ENCODE results near the gene CFAP20DC. TPM values are rescaled to one million over a fixed set of nuclear protein-coding genes. Genes with fewer than 3 reads are reported as not detected.

CFAP20DC gene
- total RNA-seq, 2 donors from 2014 or later, result 6.5 to 9.5 TPM

GRCh38 chr3:58839187-58839586 lies 210.6 kb downstream of the CFAP20DC start:
- H3K4me1 ChIP-seq (ENCODE audit: control insufficient read depth, insufficient read depth, low read length), result peaks cover 2% of the 10 kb centered on the region
- no peaks in the 10 kb centered on the region for H3K36me3 ChIP-seq (ENCODE audit: control insufficient read depth, insufficient read depth, low read length)
- peaks cover 7% of the 10 kb centered on the region for H3K36me3 Mint-ChIP-seq (ENCODE audit: low read depth)
- peaks cover 12% of the 10 kb centered on the region for H3K9me3 Mint-ChIP-seq
- no peak overlapping the region for H3K4me3 ChIP-seq (ENCODE audit: low read length)
- DNase-seq, result no peak
- no peak overlapping the region for H3K27ac Mint-ChIP-seq
- no peak overlapping the region for H3K4me3 Mint-ChIP-seq
- H3K4me1 Mint-ChIP-seq, result peaks cover 3% of the 10 kb centered on the region
- H3K27me3 Mint-ChIP-seq (ENCODE audit: insufficient read depth), result no peaks in the 10 kb centered on the region
- H3K27ac ChIP-seq (ENCODE audit: low read depth, low read length), result no peak overlapping the region
- no peaks in the 10 kb centered on the region for H3K9me3 ChIP-seq (ENCODE audit: control insufficient read depth, low read length)
- no peak overlapping the region for H3K9ac ChIP-seq (ENCODE audit: extremely low read depth, low read length, poor library complexity, severe bottlenecking)
- H3K27me3 ChIP-seq (ENCODE audit: control insufficient read depth, insufficient read depth, low read length, poor library complexity, severe bottlenecking), result no peaks in the 10 kb centered on the region
- no peak for TF ChIP-seq CTCF (conservative IDR thresholded peaks at IDR 0.05)

GRCh38 chr3:58837856-58838255 lies 212.0 kb downstream of the CFAP20DC start:
- no peak for DNase-seq
- no peaks in the 10 kb centered on the region for H3K27me3 Mint-ChIP-seq (ENCODE audit: insufficient read depth)
- no peak for TF ChIP-seq CTCF (conservative IDR thresholded peaks at IDR 0.05)
- Histone ChIP-seq H3K27me3 (ENCODE audit: control insufficient read depth, insufficient read depth, low read length, poor library complexity, severe bottlenecking) (no peaks in the 10 kb centered on the region), H3K4me3 (ENCODE audit: low read length) (no peak overlapping the region), H3K36me3 (ENCODE audit: control insufficient read depth, insufficient read depth, low read length) (no peaks in the 10 kb centered on the region), H3K4me1 (ENCODE audit: control insufficient read depth, insufficient read depth, low read length) (peaks cover 2% of the 10 kb centered on the region), H3K27ac (ENCODE audit: low read depth, low read length) (no peak overlapping the region), H3K9ac (ENCODE audit: extremely low read depth, low read length, poor library complexity, severe bottlenecking) (no peak overlapping the region), H3K9me3 (ENCODE audit: control insufficient read depth, low read length) (no peaks in the 10 kb centered on the region)
- H3K9me3 Mint-ChIP-seq, result peaks cover 10% of the 10 kb centered on the region
- peaks cover 5% of the 10 kb centered on the region for H3K36me3 Mint-ChIP-seq (ENCODE audit: low read depth)
- peaks cover 3% of the 10 kb centered on the region for H3K4me1 Mint-ChIP-seq
- 87 to 90% methylated on average over 3 to 4 of the region's 4 CpGs for WGBS, 2 experiments (ENCODE audit: insufficient coverage in 1 of 2, insufficient read length in 1 of 2)
- H3K4me3 Mint-ChIP-seq, result no peak overlapping the region
- no peak overlapping the region for H3K27ac Mint-ChIP-seq

GRCh38 chr3:58837141-58837843 lies 212.5 kb downstream of the CFAP20DC start:
- 88 to 100% methylated on average over 1 to 3 of the region's 3 CpGs for WGBS, 2 experiments (ENCODE audit: insufficient coverage in 1 of 2, insufficient read length in 1 of 2)
- DNase-seq, result no peak

More at GRCh38 chr3:58837141-58837843, 212.5 kb downstream of the CFAP20DC start:
- Histone ChIP-seq H3K36me3 (ENCODE audit: control insufficient read depth, insufficient read depth, low read length) (no peaks in the 10 kb centered on the region), H3K9me3 (ENCODE audit: control insufficient read depth, low read length) (no peaks in the 10 kb centered on the region), H3K4me3 (ENCODE audit: low read length) (no peak overlapping the region), H3K27ac (ENCODE audit: low read depth, low read length) (no peak overlapping the region), H3K27me3 (ENCODE audit: control insufficient read depth, insufficient read depth, low read length, poor library complexity, severe bottlenecking) (no peaks in the 10 kb centered on the region), H3K9ac (ENCODE audit: extremely low read depth, low read length, poor library complexity, severe bottlenecking) (no peak overlapping the region), H3K4me1 (ENCODE audit: control insufficient read depth, insufficient read depth, low read length) (peaks cover 2% of the 10 kb centered on the region)
- Mint-ChIP-seq H3K4me1 (peaks cover 1% of the 10 kb centered on the region), H3K9me3 (peaks cover 6% of the 10 kb centered on the region), H3K36me3 (ENCODE audit: low read depth) (peaks cover 2% of the 10 kb centered on the region), H3K27ac (no peak overlapping the region), H3K4me3 (no peak overlapping the region), H3K27me3 (ENCODE audit: insufficient read depth) (no peaks in the 10 kb centered on the region)
- TF ChIP-seq CTCF (conservative IDR thresholded peaks at IDR 0.05), result no peak

Measured in endodermal cell (in vitro differentiated cells).